Heart right ventricle (tissue), 16 donors: Measurements from ENCODE around the gene BAD. TPM values are rescaled to one million over a fixed set of nuclear protein-coding genes. Genes with fewer than 3 reads are reported as not detected.
A peak's percentile ranks its signal among the peaks of the same experiment; 100 is the strongest.

ENCODE experiments used
- ATAC-seq, 8 donors: fragments of 200-7000 bp; cut with Tn5 transposase; one replicate each; pipeline ENCODE4 v1.9.1; 2020; ENCODE audit warnings: mild to moderate bottlenecking in 8 of 8, moderate library complexity in 8 of 8, moderate number of reproducible peaks in 1 of 8
- DNase-seq, 2 donors: peaks; one replicate each; pipeline ENCODE4 v3.0.0-alpha.2; 2020
- H3K27ac ChIP-seq, 10 donors: fragments of 200-600 bp; sonication (generic) in 2 of 10; one replicate each; pipeline versions ENCODE4 v1.5.0 to v1.8.0; 2020 to 2022; ENCODE audit warnings: mild to moderate bottlenecking in 3 of 10
- H3K27me3 ChIP-seq, 7 donors: fragments of 200-600 bp; one replicate each; pipeline ENCODE4 v1.8.0; 2021 to 2022; ENCODE audit warnings: mild to moderate bottlenecking in 2 of 7
- H3K36me3 ChIP-seq, 9 donors: fragments of 200-600 bp; sonication (generic) in 1 of 9; one replicate each; pipeline versions ENCODE4 v1.5.0 to v1.8.0; 2020 to 2022; ENCODE audit warnings: mild to moderate bottlenecking in 2 of 9
- H3K4me1 ChIP-seq, 9 donors: fragments of 200-600 bp; sonication (generic) in 1 of 9; one replicate each; pipeline versions ENCODE4 v1.5.0 to v1.8.0; 2020 to 2022; ENCODE audit warnings: mild to moderate bottlenecking in 4 of 9
- H3K4me3 ChIP-seq, 10 donors: fragments of 200-600 bp; sonication (generic) in 2 of 10; one replicate each; pipeline versions ENCODE4 v1.5.0 to v1.8.0; 2020 to 2022; ENCODE audit warnings: mild to moderate bottlenecking in 7 of 10, moderate library complexity in 2 of 10
- H3K9me3 ChIP-seq, 11 donors: fragments of 200-600 bp in 10 of 11; sonication (generic) in 2 of 11; one replicate each; pipeline versions ENCODE4 v1.5.0 to v1.8.0; 2013 to 2022; ENCODE audit warnings: mild to moderate bottlenecking in 2 of 11, control low read depth in 1 of 11, moderate library complexity in 1 of 11
- CTCF ChIP-seq, 9 donors: fragments of 200-600 bp; sonication (generic) in 2 of 9; IDR thresholded peaks; one replicate each; pipeline versions ENCODE4 v1.5.0 to v1.8.0; 2021 to 2022; ENCODE audit warnings: antibody characterized with exemption in 9 of 9, mild to moderate bottlenecking in 5 of 9, moderate library complexity in 1 of 9
- WGBS, 2 donors: extraction: QIAGEN DNeasy Blood & Tissue Kit; methylation state at CpG; one replicate each; pipeline ENCODE4 v1.1.7; 2013; ENCODE audit warnings: inconsistent platforms in 1 of 2; 5-methylcytosine and 5-hydroxymethylcytosine counted together
- intact Hi-C, 10 donors: fragments of 100-400 bp; cut with DNase I; formaldehyde crosslinking; loops; one replicate each; pipeline versions ENCODE4 v1.11.1 to v1.14.2; 2022
- polyA plus RNA-seq, 2 donors: library from polyadenylated mRNA; stranded (reverse); fragments of 200-250 nt; gene quantifications; one replicate each; pipeline ENCODE4 v1.2.3, GENCODE V29; 2013
- total RNA-seq, 10 donors: library from RNA; stranded (reverse); fragmentation: NEBNext Ultra II Directional in 3 of 10; extraction: Animal tissue kit (Norgen Biotek cat#: 25700) in 3 of 10; gene quantifications; one replicate each; pipeline versions ENCODE4 v1.2.1 to v1.2.4, GENCODE V29; 2021 to 2023
- donor health status: Arrhythmogenic right ventricular cardiomyopathy.
- donor health status: ischemic (EF 13 %, LVEDD 7.1; RV severe dilation, severe dysfunction).
- donor health status: healthy with polysubstance abuse.
- donor health status: DM: no; HTN: yes; CAD: no.
- donor health status: DM: no; HTN: no; CAD: no.
- donor health status: ischemic (EF 25% LVEDD 6.9; RV normal size, moderate dysfunction).
- donor health status: ischemic (EF 25% LVEDD 5.7; RV mildly dilated, moderate dysfunction).
- donor health status: healthy.
- donor health status: DM: yes; HTN: yes; CAD: no.
- donor health status: Ischemic cardiomyopathy.
- donor health status: ischemic (EF 35%, LVEDD 5.7; RV mildly dilated, moderate dysfunction).
- donor health status: nonischemic (EF 11% LVEDD 7.7; RV severe dilation, severe dysfunction).
- donor health status: DM: yes; HTN: yes; CAD: no.
- donor health status: PGD.
- donor health status: ischemic (EF 29% LVEDD 5.4; RV normal size, mild dysfunction).
- donor health status: nonischemic (EF 23%, LVEDD 6.1; RV moderate dilation, normal function).

Gene BAD
- total and polyA plus RNA-seq, 12 donors: 40.7 to 106 (median 58.9) TPM

- no peaks in the 10 kb centered on the region for H3K9me3 ChIP-seq
- peaks cover 0 to 14% (median 0%) of the 10 kb centered on the region in 9 donors for H3K36me3 ChIP-seq
- H3K4me1 ChIP-seq: peaks cover 23 to 59% (median 51%) of the 10 kb centered on the region in 9 donors
- DNase-seq: no peak
- TF ChIP-seq CTCF (IDR thresholded peaks at IDR 0.05): no peak
- WGBS, 2 donors: 86 to 87% methylated on average over 13 of the region's 13 CpGs
- peaks cover 0 to 37% (median 32%) of the 10 kb centered on the region in 7 donors for H3K27me3 ChIP-seq
- H3K27ac ChIP-seq: peak overlapping the region in 9 of 10 donors; percentile 90 to 98 (median 96)
- peak overlapping the region in 2 of 10 donors; percentile 78 to 89 for H3K4me3 ChIP-seq
- intact Hi-C loops: loop anchor here in 6 of 10 donors (2.0 to 5.0 kb wide), 7 partner anchors 19 to 101 kb away; partner anchors contain the start of genes BAD (in 2 of the 6), GPR137 (in 2 of the 6), PPP1R14B (in 2 of the 6) and FERMT3 (in 1 of the 6)
- no peak for ATAC-seq
Observed at GRCh38 chr11:64303109-64304031, 18.9 kb upstream of the BAD start.

GRCh38 chr11:64299847-64300648, 15.6 kb upstream of the BAD start, which contains the start of gene CATSPERZ:
TSS of gene CATSPERZ (plus strand) at chr11:64300358. CDS start at chr11:64300411, 53 bp downstream.
- H3K27ac ChIP-seq: peak within 1 kb of the TSS in 4 of 10 donors; percentile 4 to 58 (median 31)
- no peaks in the 10 kb centered on the region for H3K36me3 ChIP-seq
- no peak for DNase-seq
- no peak for ATAC-seq
- no peak for TF ChIP-seq CTCF (IDR thresholded peaks at IDR 0.05)
- 10 to 12% methylated on average over 54 of the region's 54 CpGs for WGBS, 2 donors
- H3K4me3 ChIP-seq: peak within 1 kb of the TSS; percentile 14 to 51 (median 48)
- intact Hi-C loops: loop anchor here in 8 of 10 donors (2.0 to 5.0 kb wide), 6 partner anchors 27 to 98 kb away; partner anchors contain the start of genes FERMT3 (in 3 of the 8), PLCB3 (in 1 of the 8) and PPP1R14B (in 1 of the 8)
- peaks cover 6 to 70% (median 65%) of the 10 kb centered on the region in 7 donors for H3K27me3 ChIP-seq
- H3K4me1 ChIP-seq: peaks cover 14 to 41% (median 37%) of the 10 kb centered on the region in 9 donors
- no peaks in the 10 kb centered on the region for H3K9me3 ChIP-seq

- H3K27me3 ChIP-seq: peaks cover 6 to 78% (median 73%) of the 10 kb centered on the region in 7 donors
- intact Hi-C loops: loop anchor here in 2 of 10 donors (5.0 kb wide), 1 partner anchor 92 kb away; the partner anchor contains the start of gene FERMT3 (in 2 of the 2)
- peaks cover 14 to 40% (median 33%) of the 10 kb centered on the region in 9 donors for H3K4me1 ChIP-seq
- DNase-seq (peak; percentile 60 to 74), ATAC-seq (peak; percentile 21 to 64 (median 51))
- WGBS, 2 donors: 4 to 6% methylated on average over 48 to 60 of the region's 60 CpGs
- TF ChIP-seq CTCF (IDR thresholded peaks at IDR 0.05): peak in 1 of 9 donors; percentile 14
- no peaks in the 10 kb centered on the region for H3K36me3 ChIP-seq
- no peaks in the 10 kb centered on the region for H3K9me3 ChIP-seq
- H3K27ac ChIP-seq: peak overlapping the region in 4 of 10 donors; percentile 4 to 58 (median 31)
- peak overlapping the region in 9 of 10 donors; percentile 27 to 51 (median 48) for H3K4me3 ChIP-seq
Observed at GRCh38 chr11:64298966-64299846, 14.7 kb upstream of the BAD start.
